GM13976 (cell line): ENCODE data around the gene FGD4.
"Not testable (repeated sequence)": the region's sequence is repeated elsewhere in the genome, so short reads cannot be mapped to it uniquely, and the experiment has no call there.

Source experiments
- DNase-seq: peaks from one replicate; pipeline ENCODE4 v3.0.0; 2012; ENCODE audit warnings: low spot score
- in situ Hi-C: fragments of 300-500 bp; cut with MboI; formaldehyde crosslinking; loops from one replicate; pipeline ENCODE4 v1.12.0; 2022; ENCODE audit warnings: low sequenced_read_pairs, mixed read lengths, inconsistent platforms; ENCODE audit not compliant: unreplicated experiment
- TF ChIP-seq, protein P1 (sequence below): IDR thresholded peaks from 2 replicates; pipeline ENCODE4 v1.5.1; 2012; ENCODE audit warnings: borderline replicate concordance, mild to moderate bottlenecking; ENCODE audit not compliant: insufficient read depth; ENCODE audit errors: extremely low read depth, missing control alignments, control extremely low read depth

Gene FGD4

DNA sequence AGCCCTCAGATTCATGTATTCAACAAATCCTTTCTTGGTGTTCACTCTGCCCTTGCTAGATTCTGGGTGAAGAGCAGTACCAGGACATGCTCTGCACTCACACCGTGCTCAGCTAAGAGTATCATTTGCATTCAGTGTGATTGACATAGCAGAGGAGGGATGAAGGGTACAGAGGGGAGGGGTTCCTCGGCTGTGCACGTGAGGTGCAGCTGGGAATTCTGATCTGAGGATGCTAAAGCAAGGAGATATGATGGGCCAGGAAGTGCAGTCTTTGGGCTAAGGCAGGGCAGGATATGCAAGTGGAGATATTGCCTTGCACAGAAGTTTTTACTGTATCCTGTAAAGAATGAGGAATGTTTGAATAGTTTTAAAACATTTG lies 108.6 kb downstream of the FGD4 start:
- in situ Hi-C loops, result no loop called here
- DNase-seq, result no peak
- TF ChIP-seq, protein P1, sequence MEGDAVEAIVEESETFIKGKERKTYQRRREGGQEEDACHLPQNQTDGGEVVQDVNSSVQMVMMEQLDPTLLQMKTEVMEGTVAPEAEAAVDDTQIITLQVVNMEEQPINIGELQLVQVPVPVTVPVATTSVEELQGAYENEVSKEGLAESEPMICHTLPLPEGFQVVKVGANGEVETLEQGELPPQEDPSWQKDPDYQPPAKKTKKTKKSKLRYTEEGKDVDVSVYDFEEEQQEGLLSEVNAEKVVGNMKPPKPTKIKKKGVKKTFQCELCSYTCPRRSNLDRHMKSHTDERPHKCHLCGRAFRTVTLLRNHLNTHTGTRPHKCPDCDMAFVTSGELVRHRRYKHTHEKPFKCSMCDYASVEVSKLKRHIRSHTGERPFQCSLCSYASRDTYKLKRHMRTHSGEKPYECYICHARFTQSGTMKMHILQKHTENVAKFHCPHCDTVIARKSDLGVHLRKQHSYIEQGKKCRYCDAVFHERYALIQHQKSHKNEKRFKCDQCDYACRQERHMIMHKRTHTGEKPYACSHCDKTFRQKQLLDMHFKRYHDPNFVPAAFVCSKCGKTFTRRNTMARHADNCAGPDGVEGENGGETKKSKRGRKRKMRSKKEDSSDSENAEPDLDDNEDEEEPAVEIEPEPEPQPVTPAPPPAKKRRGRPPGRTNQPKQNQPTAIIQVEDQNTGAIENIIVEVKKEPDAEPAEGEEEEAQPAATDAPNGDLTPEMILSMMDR, result no peak

DNA sequence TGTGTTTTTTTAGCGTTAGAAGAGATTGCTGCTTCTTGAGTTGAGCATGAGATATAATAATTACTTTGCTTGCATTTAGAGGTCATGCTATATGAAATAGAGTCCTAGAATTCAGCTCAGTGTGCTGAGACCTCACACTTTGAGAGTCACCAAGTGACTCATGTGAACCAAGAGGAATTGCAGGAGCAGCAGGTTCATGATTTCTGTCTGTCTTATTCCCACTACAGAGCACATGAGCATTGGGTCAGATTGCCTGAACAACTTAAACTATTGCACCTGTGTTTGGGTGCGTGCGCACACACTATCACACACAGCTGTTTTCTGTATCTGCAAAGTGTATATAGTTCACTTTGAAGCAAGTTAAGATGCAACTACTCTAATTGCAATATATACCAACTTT lies 109.3 kb downstream of the FGD4 start:
- DNase-seq, result no peak
- in situ Hi-C loops, result no loop called here
- TF ChIP-seq, protein P1, result no peak

DNA sequence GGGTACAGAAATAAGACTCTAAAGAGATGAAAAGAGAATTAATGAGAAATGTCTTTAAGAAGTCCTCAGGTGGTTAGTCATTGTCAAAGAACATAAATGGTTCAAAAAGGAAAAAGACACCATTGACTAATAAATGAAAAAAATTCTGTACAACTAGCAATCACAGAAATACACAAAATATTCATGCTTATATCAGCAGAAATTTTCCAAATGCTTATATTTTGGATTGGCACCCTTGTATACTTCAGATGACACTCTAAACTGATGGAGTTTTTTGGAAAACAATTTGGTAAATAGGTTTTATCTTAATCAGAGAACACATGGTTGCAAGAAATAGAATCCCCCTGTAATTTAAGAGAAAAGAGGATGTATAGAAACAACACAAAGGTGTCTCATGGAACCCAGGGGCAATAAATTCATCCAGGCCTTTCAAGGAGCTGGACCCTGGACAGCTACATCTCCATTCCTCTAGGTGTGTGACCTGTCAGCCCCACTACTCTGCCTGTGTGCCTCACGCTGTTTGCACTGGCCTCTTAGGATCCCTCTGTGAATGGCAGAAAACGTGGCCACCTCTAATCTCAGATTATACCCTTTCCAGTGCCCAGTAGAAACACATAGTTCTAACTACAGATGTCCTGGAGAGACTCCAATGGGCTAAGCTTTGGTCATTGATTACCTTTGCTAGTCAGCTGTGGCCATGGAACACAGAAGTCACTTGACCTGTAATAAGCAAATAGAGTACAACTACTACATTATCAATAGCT lies 110.2 kb downstream of the FGD4 start:
- in situ Hi-C loops, result no loop called here
- TF ChIP-seq, protein P1, result no peak

DNA sequence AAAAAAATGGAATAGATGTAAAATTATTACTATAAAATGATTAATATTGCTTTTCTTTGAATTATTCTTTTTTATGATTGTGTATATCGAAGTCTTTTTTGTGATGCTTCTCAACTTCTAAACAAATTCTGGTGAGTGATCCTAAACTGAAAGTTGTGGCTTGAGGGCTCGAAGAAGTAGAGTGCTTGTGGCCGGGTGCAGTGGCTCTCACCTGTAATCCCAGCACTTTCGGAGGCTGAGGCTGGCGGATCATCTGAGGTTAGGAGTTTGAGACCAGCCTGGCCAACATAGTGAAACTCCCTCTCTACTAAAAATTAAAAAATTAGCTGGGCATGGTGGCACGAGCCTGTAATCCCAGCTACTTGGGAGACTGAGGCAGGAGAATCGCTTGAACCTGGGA lies 112.6 kb downstream of the FGD4 start:
- in situ Hi-C loops, DNase-seq: not testable (repeated sequence)

More for the DNA sequence above, 110.2 kb downstream of the FGD4 start:
- DNase-seq, result no peak

DNA sequence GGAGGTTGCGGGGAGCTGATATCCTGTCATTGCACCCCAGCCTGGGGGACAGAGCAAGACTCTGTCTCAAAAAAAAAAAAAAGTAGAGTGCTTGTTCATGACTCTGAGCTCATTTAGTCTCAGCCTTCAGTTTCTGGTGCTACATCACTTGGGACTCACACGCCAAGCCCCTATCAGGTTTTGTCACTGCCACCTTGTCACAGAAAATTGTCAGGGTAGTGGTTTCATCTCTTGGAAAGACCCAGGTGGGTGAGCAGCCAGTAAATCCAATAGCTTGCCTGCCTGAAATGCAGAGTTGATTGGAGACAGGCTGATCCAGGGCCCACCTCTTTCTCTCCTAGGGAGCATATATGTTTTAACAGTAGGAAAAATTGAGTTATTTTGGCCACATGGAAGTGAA lies 113.0 kb downstream of the FGD4 start:
- TF ChIP-seq, protein P1, result no peak
- in situ Hi-C loops, result no loop called here
- DNase-seq, result no peak

DNA sequence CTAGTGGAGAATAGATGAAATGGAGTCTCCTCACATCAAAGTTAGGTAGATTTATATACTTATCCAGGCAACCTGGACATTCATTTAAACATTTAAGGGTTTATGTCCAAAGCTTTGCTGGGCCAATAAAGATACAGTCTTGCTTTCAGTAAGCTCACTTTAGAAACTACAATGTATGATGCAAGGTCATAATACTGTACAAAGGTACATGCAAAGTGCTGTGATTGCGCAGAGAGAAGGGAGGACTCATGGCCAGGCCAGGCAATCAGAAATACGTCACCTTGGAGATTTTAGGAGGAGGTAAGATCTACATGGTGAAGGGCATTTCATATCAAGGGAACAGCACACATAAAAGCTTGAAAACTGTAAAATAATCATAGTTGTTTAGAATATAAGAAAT lies 113.6 kb downstream of the FGD4 start:
- no peak for DNase-seq
- in situ Hi-C loops, result no loop called here
- TF ChIP-seq, protein P1, result no peak

DNA sequence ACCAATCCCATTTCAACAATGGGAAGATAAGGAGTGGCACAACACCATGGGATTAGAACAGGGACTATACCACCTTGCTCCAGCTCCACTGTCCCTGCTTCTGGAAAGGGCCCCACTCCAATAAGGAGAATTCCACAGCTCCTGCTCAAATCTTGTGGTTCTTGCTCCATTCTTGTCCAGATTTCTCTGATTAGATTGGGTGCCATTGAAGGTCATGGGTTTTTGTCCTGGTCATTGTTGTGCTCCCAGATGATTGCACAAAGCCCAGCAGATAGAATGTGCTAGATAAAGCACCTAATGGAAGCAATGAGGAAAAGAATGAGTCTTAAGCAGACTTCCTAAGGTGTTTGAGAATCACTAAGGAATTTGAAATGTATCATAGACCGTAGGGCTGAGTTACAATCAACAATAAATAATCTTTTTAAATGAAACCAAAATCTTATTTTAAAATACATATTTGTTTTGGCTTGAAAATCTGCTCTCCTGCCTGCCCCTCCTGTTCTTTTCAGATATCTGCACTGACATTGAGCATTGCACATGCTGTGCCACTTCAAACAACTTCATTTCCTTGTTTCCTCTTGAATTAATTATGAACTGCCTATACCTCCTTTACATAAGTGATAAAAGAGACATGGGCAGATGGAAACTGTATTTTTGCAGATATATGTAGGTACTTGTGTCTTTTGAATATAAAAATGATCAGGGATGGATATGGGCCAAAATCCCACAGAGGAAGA lies 115.9 kb downstream of the FGD4 start:
- TF ChIP-seq, protein P1, result no peak
- in situ Hi-C loops, result no loop called here
- no peak for DNase-seq
